ENCODE measurements around the gene CCDC60. TPM values are rescaled to one million over a fixed set of nuclear protein-coding genes. Genes with fewer than 3 reads are reported as not detected.
A peak's percentile ranks its signal among the peaks of the same experiment; 100 is the strongest.

CCDC60 gene
- total RNA-seq, 1 donor from 2014 or later: 3.8 TPM

DNA sequence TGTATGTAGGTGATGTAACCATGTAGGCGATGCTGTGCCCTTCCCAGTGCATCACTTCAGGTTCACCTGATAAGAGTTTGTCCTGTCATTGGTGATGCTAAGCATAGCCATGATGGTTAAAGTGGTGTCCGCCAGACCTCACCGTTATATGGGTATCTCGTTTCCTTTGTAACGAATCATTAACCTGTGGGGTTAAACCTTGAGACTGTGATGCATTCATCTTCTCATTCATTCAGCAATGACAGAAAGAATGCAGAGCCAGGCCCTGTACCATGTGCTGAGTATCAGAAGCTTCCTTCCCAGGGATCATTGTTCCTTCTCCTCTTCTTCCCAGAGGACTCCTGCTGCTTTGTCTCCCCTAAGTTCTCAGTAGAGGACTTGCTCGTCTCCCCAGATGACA is 84.9 kb downstream of the CCDC60 start:
- no peak overlapping the region for H3K27ac Mint-ChIP-seq (ENCODE audit: unreplicated experiment)
- TF ChIP-seq, protein P1, sequence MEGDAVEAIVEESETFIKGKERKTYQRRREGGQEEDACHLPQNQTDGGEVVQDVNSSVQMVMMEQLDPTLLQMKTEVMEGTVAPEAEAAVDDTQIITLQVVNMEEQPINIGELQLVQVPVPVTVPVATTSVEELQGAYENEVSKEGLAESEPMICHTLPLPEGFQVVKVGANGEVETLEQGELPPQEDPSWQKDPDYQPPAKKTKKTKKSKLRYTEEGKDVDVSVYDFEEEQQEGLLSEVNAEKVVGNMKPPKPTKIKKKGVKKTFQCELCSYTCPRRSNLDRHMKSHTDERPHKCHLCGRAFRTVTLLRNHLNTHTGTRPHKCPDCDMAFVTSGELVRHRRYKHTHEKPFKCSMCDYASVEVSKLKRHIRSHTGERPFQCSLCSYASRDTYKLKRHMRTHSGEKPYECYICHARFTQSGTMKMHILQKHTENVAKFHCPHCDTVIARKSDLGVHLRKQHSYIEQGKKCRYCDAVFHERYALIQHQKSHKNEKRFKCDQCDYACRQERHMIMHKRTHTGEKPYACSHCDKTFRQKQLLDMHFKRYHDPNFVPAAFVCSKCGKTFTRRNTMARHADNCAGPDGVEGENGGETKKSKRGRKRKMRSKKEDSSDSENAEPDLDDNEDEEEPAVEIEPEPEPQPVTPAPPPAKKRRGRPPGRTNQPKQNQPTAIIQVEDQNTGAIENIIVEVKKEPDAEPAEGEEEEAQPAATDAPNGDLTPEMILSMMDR (IDR thresholded peaks at IDR 0.05; ENCODE audit: partially characterized antibody, unreplicated experiment): no peak
- no peaks in the 10 kb centered on the region for H3K36me3 Mint-ChIP-seq (ENCODE audit: unreplicated experiment)
- DNase-seq: no peak
- H3K4me1 Mint-ChIP-seq (ENCODE audit: low read depth, unreplicated experiment): peaks cover 2% of the 10 kb centered on the region
- no peaks in the 10 kb centered on the region for H3K27me3 Mint-ChIP-seq (ENCODE audit: unreplicated experiment)
- no peak overlapping the region for H3K4me3 Mint-ChIP-seq (ENCODE audit: unreplicated experiment)
- peaks cover 2% of the 10 kb centered on the region for H3K9me3 Mint-ChIP-seq (ENCODE audit: unreplicated experiment)

DNA sequence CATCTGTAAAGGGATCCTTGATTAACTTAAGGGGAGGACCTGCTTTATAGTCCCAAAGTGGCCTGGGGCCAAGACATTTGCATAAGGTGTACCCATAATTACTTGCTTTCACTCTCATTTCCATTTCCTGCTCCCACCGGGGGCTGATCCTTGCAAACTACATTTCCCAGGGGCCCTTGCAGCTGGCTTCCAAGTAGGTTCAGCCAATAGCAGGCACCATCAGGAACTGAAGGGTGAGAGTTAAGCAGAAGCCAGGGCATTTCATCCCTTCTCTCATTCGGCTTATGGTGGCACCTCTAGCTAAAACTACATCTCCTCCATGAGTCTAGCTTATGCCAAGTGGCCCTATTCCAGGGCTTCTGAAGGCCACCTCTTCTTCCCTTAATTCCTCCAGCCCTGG is 88.8 kb downstream of the CCDC60 start:
- no peaks in the 10 kb centered on the region for H3K36me3 Mint-ChIP-seq (ENCODE audit: unreplicated experiment)
- H3K9me3 Mint-ChIP-seq (ENCODE audit: unreplicated experiment): peaks cover 2% of the 10 kb centered on the region
- TF ChIP-seq, protein P1 (IDR thresholded peaks at IDR 0.05; ENCODE audit: partially characterized antibody, unreplicated experiment): no peak
- peaks cover 2% of the 10 kb centered on the region for H3K4me1 Mint-ChIP-seq (ENCODE audit: low read depth, unreplicated experiment)
- H3K27ac Mint-ChIP-seq (ENCODE audit: unreplicated experiment): no peak overlapping the region
- peak; percentile 23 for DNase-seq
- H3K4me3 Mint-ChIP-seq (ENCODE audit: unreplicated experiment): no peak overlapping the region
- H3K27me3 Mint-ChIP-seq (ENCODE audit: unreplicated experiment): no peaks in the 10 kb centered on the region

DNA sequence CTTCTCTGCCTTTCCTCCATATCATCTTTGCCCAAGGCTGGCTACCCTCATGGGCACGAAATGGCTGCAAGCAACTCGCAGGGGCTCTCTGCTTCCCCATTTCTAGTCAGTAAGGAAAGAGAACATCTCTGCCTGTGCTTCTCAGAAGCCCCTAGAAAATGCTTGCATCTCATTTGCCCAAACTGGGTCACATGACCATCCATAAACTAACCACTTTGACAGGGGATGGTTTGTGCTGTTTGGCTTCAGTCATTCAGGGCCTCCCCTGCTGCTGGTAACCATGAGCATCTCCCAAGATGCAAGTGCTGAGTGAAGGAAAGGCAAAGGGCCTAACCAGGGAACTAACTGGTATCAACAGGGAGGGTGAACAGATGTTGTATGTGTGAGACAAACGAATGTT is 91.1 kb downstream of the CCDC60 start:
- H3K4me3 Mint-ChIP-seq (ENCODE audit: unreplicated experiment): no peak overlapping the region
- DNase-seq: no peak
- peaks cover 2% of the 10 kb centered on the region for H3K4me1 Mint-ChIP-seq (ENCODE audit: low read depth, unreplicated experiment)
- no peaks in the 10 kb centered on the region for H3K27me3 Mint-ChIP-seq (ENCODE audit: unreplicated experiment)
- TF ChIP-seq, protein P1 (IDR thresholded peaks at IDR 0.05; ENCODE audit: partially characterized antibody, unreplicated experiment): no peak
- H3K36me3 Mint-ChIP-seq (ENCODE audit: unreplicated experiment): no peaks in the 10 kb centered on the region
- peaks cover 4% of the 10 kb centered on the region for H3K9me3 Mint-ChIP-seq (ENCODE audit: unreplicated experiment)
- H3K27ac Mint-ChIP-seq (ENCODE audit: unreplicated experiment): no peak overlapping the region

DNA sequence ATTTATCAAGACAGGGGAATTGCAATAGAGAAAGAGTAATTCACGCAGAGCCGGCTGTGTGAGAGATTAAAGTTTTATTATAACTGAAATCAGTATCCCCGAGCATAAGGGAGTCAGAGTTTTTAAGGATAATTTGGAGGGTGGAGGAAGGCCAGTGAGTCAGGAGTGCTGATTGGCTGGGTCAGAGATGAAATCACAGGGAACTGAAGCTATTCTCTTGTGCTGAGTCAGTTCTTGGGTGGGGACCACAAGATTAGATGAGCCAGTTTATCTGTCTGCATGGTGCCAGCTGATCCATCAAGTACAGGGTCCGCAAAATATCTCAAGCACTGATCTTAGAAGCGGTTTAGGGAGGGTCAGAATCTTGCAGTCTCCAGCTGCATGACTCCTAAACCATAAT is 96.6 kb downstream of the CCDC60 start:
- peaks cover 2% of the 10 kb centered on the region for H3K9me3 Mint-ChIP-seq (ENCODE audit: unreplicated experiment)
- TF ChIP-seq, protein P1 (IDR thresholded peaks at IDR 0.05; ENCODE audit: partially characterized antibody, unreplicated experiment): no peak
- H3K27me3 Mint-ChIP-seq (ENCODE audit: unreplicated experiment): peaks cover 3% of the 10 kb centered on the region
- DNase-seq: no peak
- H3K4me3 Mint-ChIP-seq (ENCODE audit: unreplicated experiment): no peak overlapping the region
- no peak overlapping the region for H3K27ac Mint-ChIP-seq (ENCODE audit: unreplicated experiment)
- no peaks in the 10 kb centered on the region for H3K4me1 Mint-ChIP-seq (ENCODE audit: low read depth, unreplicated experiment)
- H3K36me3 Mint-ChIP-seq (ENCODE audit: unreplicated experiment): peaks cover 7% of the 10 kb centered on the region

DNA sequence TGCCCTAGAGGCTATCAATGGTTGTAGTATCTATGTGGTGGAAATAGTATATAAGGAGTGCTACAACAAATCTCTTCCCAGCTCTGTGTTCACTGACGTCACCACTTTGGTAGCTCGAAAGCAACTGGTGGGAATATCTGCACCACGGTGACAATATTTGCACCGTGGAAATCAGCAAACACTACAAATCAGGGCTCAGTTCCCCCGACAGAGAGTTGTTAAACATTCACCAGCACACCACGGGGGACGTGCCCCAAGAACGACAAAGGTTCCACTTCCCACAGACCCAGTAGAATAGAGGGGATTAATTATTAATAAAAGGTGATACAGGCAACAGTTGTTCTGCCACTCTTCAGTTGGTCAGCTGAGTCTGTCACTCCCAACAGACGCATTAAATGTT is 98.4 kb downstream of the CCDC60 start:
- no peak overlapping the region for H3K27ac Mint-ChIP-seq (ENCODE audit: unreplicated experiment)
- H3K4me3 Mint-ChIP-seq (ENCODE audit: unreplicated experiment): no peak overlapping the region
- H3K4me1 Mint-ChIP-seq (ENCODE audit: low read depth, unreplicated experiment): no peaks in the 10 kb centered on the region
- H3K27me3 Mint-ChIP-seq (ENCODE audit: unreplicated experiment): peaks cover 3% of the 10 kb centered on the region
- DNase-seq: no peak
- H3K36me3 Mint-ChIP-seq (ENCODE audit: unreplicated experiment): peaks cover 7% of the 10 kb centered on the region
- H3K9me3 Mint-ChIP-seq (ENCODE audit: unreplicated experiment): peaks cover 2% of the 10 kb centered on the region
- TF ChIP-seq, protein P1 (IDR thresholded peaks at IDR 0.05; ENCODE audit: partially characterized antibody, unreplicated experiment): no peak

Measured in glutamatergic neuron (in vitro differentiated cells).